Trophoblast cell (in vitro differentiated cells and primary cell): ENCODE results near the gene MR1.

Experiments used
- DNase-seq, 2 donors: peaks; one replicate each; pipeline ENCODE4 v3.0.0-alpha.2; 2016
- H2AFZ ChIP-seq: 2 replicates; pipeline ENCODE4 v1.6.1; 2013; ENCODE audit warnings: low read length, moderate library complexity, mild to moderate bottlenecking; ENCODE audit not compliant: insufficient read depth, poor library complexity
- H2AK5ac ChIP-seq: 2 replicates; pipeline ENCODE4 v1.6.1; 2013; ENCODE audit warnings: mild to moderate bottlenecking, low read length
- H2BK120ac ChIP-seq: 2 replicates; pipeline ENCODE4 v1.6.1; 2013; ENCODE audit warnings: low read length, mild to moderate bottlenecking, moderate library complexity; ENCODE audit not compliant: insufficient read depth, poor library complexity
- H2BK12ac ChIP-seq: 2 replicates; pipeline ENCODE4 v1.6.1; 2013; ENCODE audit warnings: mild to moderate bottlenecking, low read length, moderate library complexity
- H2BK5ac ChIP-seq: 2 replicates; pipeline ENCODE4 v1.6.1; 2013; ENCODE audit warnings: low read length, low read depth, moderate library complexity, mild to moderate bottlenecking; ENCODE audit not compliant: poor library complexity
- H3K14ac ChIP-seq: 2 replicates; pipeline ENCODE4 v1.6.1; 2013; ENCODE audit warnings: mild to moderate bottlenecking, low read length
- H3K18ac ChIP-seq: 2 replicates; pipeline ENCODE4 v1.6.1; 2013; ENCODE audit warnings: mild to moderate bottlenecking, low read length
- H3K23ac ChIP-seq: 2 replicates; pipeline ENCODE4 v1.6.1; 2013; ENCODE audit warnings: low read length
- H3K27ac ChIP-seq: 2 replicates; pipeline ENCODE4 v1.5.1; 2013; ENCODE audit warnings: low read depth, mild to moderate bottlenecking, inconsistent platforms, low read length, moderate library complexity
- H3K27me3 ChIP-seq: 2 replicates; pipeline ENCODE4 v1.6.1; 2013; ENCODE audit warnings: inconsistent platforms, mild to moderate bottlenecking, low read length, moderate library complexity; ENCODE audit not compliant: insufficient read depth
- H3K36me3 ChIP-seq, 2 experiments: 1 replicate in 1 of 2; 2 replicates in 1 of 2; pipeline ENCODE4 v1.6.1; 2013; ENCODE audit warnings: low read length in 2 of 2, mild to moderate bottlenecking in 2 of 2, moderate library complexity in 1 of 2; ENCODE audit not compliant: insufficient read depth in 2 of 2, control insufficient read depth in 1 of 2
- H3K4ac ChIP-seq: 2 replicates; pipeline ENCODE4 v1.6.1; 2013; ENCODE audit warnings: low read depth, mild to moderate bottlenecking, low read length, moderate library complexity
- H3K4me1 ChIP-seq, 2 experiments: 1 replicate in 1 of 2; 2 replicates in 1 of 2; pipeline ENCODE4 v1.6.1; 2013; ENCODE audit warnings: low read length in 2 of 2, mild to moderate bottlenecking in 2 of 2, moderate library complexity in 1 of 2; ENCODE audit not compliant: insufficient read depth in 2 of 2, control insufficient read depth in 1 of 2
- H3K4me2 ChIP-seq: 2 replicates; pipeline ENCODE4 v1.6.1; 2013; ENCODE audit warnings: inconsistent platforms, mild to moderate bottlenecking, low read length, moderate library complexity
- H3K4me3 ChIP-seq: 2 replicates; pipeline ENCODE4 v1.5.1; 2013; ENCODE audit warnings: mild to moderate bottlenecking, low read depth, low read length, inconsistent platforms
- H3K79me1 ChIP-seq: one replicate; pipeline ENCODE4 v1.6.1; 2013; ENCODE audit warnings: low read length
- H3K79me2 ChIP-seq: 2 replicates; pipeline ENCODE4 v1.6.1; 2013; ENCODE audit warnings: low read length, mild to moderate bottlenecking; ENCODE audit not compliant: control insufficient read depth, insufficient read depth, poor library complexity
- H3K9ac ChIP-seq: 2 replicates; pipeline ENCODE4 v1.6.1; 2013; ENCODE audit warnings: mild to moderate bottlenecking, low read length
- H3K9me3 ChIP-seq: 2 replicates; pipeline ENCODE4 v1.6.1; 2013; ENCODE audit warnings: low read depth, mild to moderate bottlenecking, control low read depth, inconsistent platforms, low read length; ENCODE audit not compliant: insufficient read depth
- H4K12ac ChIP-seq: 2 replicates; pipeline ENCODE4 v1.6.1; 2013; ENCODE audit warnings: low read depth, mild to moderate bottlenecking, low read length, moderate library complexity
- H4K8ac ChIP-seq: 2 replicates; pipeline ENCODE4 v1.6.1; 2013; ENCODE audit warnings: low read depth, mild to moderate bottlenecking, low read length, moderate library complexity
- H4K91ac ChIP-seq: one replicate; pipeline ENCODE4 v1.6.1; 2013; ENCODE audit warnings: low read depth, mild to moderate bottlenecking, low read length, moderate library complexity
- WGBS: extraction: QIAGEN DNeasy Blood & Tissue Kit; methylation state at CpG from one replicate; pipeline ENCODE4 v1.1.7; 2013; ENCODE audit warnings: missing lambda C conversion rate; ENCODE audit not compliant: insufficient read length, insufficient coverage; ENCODE audit errors: extremely low coverage; 5-methylcytosine and 5-hydroxymethylcytosine counted together

The MR1 gene

GRCh38 chr1:181104790-181105133 lies 71.0 kb downstream of the MR1 start:
- Histone ChIP-seq H3K4me3 (peak overlapping the region; percentile 74), H2AFZ (peak overlapping the region; percentile 85), H3K4me1 (peaks cover 22 to 29% of the 10 kb centered on the region in 2 experiments)

GRCh38 chr1:181105134-181106021 lies 71.6 kb downstream of the MR1 start:
- Histone ChIP-seq H3K36me3 (no peaks in the 10 kb centered on the region), H3K4ac (peak overlapping the region; percentile 88), H3K4me3 (peak overlapping the region; percentile 74), H2AFZ (peak overlapping the region; percentile 85), H2BK120ac (peak overlapping the region; percentile 96), H2BK12ac (peak overlapping the region; percentile 94), H3K27ac (peak overlapping the region; percentile 68), H4K91ac (peak overlapping the region; percentile 99), H3K79me2 (peaks cover 8% of the 10 kb centered on the region), H2BK5ac (peak overlapping the region; percentile 82), H4K8ac (peak overlapping the region; percentile 73), H3K9me3 (no peaks in the 10 kb centered on the region), H3K14ac (peak overlapping the region; percentile 98), H3K79me1 (peaks cover 25% of the 10 kb centered on the region), H2AK5ac (peak overlapping the region; percentile 98), H3K4me1 (peaks cover 18 to 24% of the 10 kb centered on the region in 2 experiments), H3K4me2 (peak overlapping the region; percentile 98), H3K23ac (no peak overlapping the region), H4K12ac (peak overlapping the region; percentile 95), H3K18ac (peak overlapping the region; percentile 99), H3K9ac (peak overlapping the region; percentile 34), H3K27me3 (no peaks in the 10 kb centered on the region)
- peak; percentile 82 to 95 for DNase-seq
- no CpG with 5 or more reads among the region's 104 CpGs for WGBS

More at GRCh38 chr1:181104790-181105133, 71.0 kb downstream of the MR1 start:
- Histone ChIP-seq H3K36me3 (no peaks in the 10 kb centered on the region), H3K27ac (peak overlapping the region; percentile 68), H3K9ac (peak overlapping the region; percentile 34), H3K27me3 (no peaks in the 10 kb centered on the region), H4K91ac (peak overlapping the region; percentile 99), H2AK5ac (peak overlapping the region; percentile 98), H3K4ac (peak overlapping the region; percentile 88), H3K79me1 (peaks cover 30% of the 10 kb centered on the region), H4K12ac (peak overlapping the region; percentile 95), H2BK120ac (peak overlapping the region; percentile 96), H3K23ac (no peak overlapping the region), H3K9me3 (no peaks in the 10 kb centered on the region), H4K8ac (peak overlapping the region; percentile 73), H3K18ac (peak overlapping the region; percentile 99), H2BK5ac (peak overlapping the region; percentile 82), H2BK12ac (peak overlapping the region; percentile 94), H3K4me2 (peak overlapping the region; percentile 91), H3K14ac (peak overlapping the region; percentile 98), H3K79me2 (peaks cover 8% of the 10 kb centered on the region)
- no peak for DNase-seq
- no CpG with 5 or more reads among the region's 28 CpGs for WGBS

GRCh38 chr1:181106022-181106312 lies 72.2 kb downstream of the MR1 start:
- H2BK120ac ChIP-seq, result peak overlapping the region; percentile 48
- H3K18ac ChIP-seq, result no peak overlapping the region
- H2BK12ac ChIP-seq, result peak overlapping the region; percentile 67
- no peak overlapping the region for H3K23ac ChIP-seq
- peak overlapping the region; percentile 22 for H3K14ac ChIP-seq
- H3K27ac ChIP-seq, result no peak overlapping the region
- DNase-seq, result no peak
- no peak overlapping the region for H2AK5ac ChIP-seq
- H4K91ac ChIP-seq, result peak overlapping the region; percentile 27
- H3K9ac ChIP-seq, result no peak overlapping the region
- peaks cover 24% of the 10 kb centered on the region for H3K79me1 ChIP-seq
- no peaks in the 10 kb centered on the region for H3K27me3 ChIP-seq
- peaks cover 16 to 21% of the 10 kb centered on the region in 2 experiments for H3K4me1 ChIP-seq
- peak overlapping the region; percentile 66 for H4K8ac ChIP-seq
- H4K12ac ChIP-seq, result no peak overlapping the region
- no peak overlapping the region for H3K4ac ChIP-seq
- peaks cover 8% of the 10 kb centered on the region for H3K79me2 ChIP-seq
- no peak overlapping the region for H3K4me3 ChIP-seq
- no peaks in the 10 kb centered on the region for H3K9me3 ChIP-seq
- H2AFZ ChIP-seq, result no peak overlapping the region
- H3K36me3 ChIP-seq, result no peaks in the 10 kb centered on the region
- no CpG with 5 or more reads among the region's 3 CpGs for WGBS
- peak overlapping the region; percentile 98 for H3K4me2 ChIP-seq
- no peak overlapping the region for H2BK5ac ChIP-seq

- peaks cover 14 to 17% of the 10 kb centered on the region in 2 experiments for H3K4me1 ChIP-seq
These were observed 72.7 kb downstream of the MR1 start for GRCh38 chr1:181106479-181106878.

More at GRCh38 chr1:181106479-181106878, 72.7 kb downstream of the MR1 start:
- Histone ChIP-seq H3K79me1 (peaks cover 21% of the 10 kb centered on the region), H3K9me3 (no peaks in the 10 kb centered on the region), H4K91ac (no peak overlapping the region), H3K9ac (no peak overlapping the region), H4K8ac (no peak overlapping the region), H3K4me3 (no peak overlapping the region), H3K36me3 (no peaks in the 10 kb centered on the region), H3K4ac (no peak overlapping the region), H3K79me2 (peaks cover 6% of the 10 kb centered on the region), H3K4me2 (no peak overlapping the region), H2BK5ac (no peak overlapping the region), H2BK120ac (no peak overlapping the region), H3K14ac (no peak overlapping the region), H3K27me3 (no peaks in the 10 kb centered on the region), H2AK5ac (no peak overlapping the region), H2BK12ac (no peak overlapping the region), H3K18ac (no peak overlapping the region), H2AFZ (no peak overlapping the region), H3K27ac (no peak overlapping the region), H4K12ac (no peak overlapping the region), H3K23ac (no peak overlapping the region)
- DNase-seq, result no peak
- no CpG with 5 or more reads among the region's 6 CpGs for WGBS
